ENCODE data around the gene NARF. TPM values are rescaled to one million over a fixed set of nuclear protein-coding genes. Genes with fewer than 3 reads are reported as not detected.
A peak's percentile ranks its signal among the peaks of the same experiment; 100 is the strongest.
"Not testable (repeated sequence)": the region's sequence is repeated elsewhere in the genome, so short reads cannot be mapped to it uniquely, and the experiment has no call there.

Gene NARF
- total RNA-seq, 1 experiment from 2014 or later, result 58.5 TPM

DNA sequence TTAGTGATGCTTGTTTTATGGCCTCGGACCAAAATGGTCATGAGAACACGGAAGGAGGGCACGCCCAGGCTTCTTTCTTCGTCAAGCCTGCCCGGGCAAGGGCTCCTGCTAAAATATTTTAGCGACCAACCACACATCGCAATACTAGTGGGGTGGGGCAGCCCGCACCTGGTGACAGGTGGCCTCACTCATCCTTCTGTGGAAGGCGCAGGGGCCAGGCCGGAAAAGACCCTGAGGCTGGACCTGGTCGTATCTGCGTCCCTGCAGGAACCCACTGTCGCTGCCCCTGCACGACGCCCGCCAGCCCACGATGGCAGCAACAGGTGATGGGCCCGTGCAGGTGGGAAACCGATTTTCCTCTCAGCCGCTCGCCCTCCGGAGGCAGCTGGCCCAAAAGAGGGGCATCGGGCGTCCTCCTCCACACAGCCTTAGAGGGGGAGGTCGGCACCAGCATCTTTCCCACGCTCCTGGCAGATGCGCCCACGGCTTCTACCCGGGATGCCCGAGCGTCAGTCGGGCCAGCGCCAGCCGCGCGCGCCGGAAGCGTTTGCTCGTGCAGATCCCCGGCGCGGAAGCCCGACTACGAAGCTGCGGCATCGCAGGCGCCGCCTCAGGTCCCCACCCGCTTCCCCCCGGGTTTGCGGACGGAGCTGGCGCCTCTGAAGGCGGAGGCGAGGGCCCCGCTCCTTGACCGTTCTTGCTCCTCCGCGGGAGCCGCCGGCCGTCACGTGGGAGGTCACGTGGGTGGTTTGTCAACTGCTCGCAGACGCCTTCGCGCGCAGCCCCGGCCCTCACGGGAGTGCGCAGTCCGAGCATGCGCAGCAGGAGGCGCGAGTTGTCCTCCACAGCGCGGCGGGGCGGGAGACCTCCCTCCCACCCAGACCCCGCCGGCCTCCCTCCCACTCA is 38.2 kb downstream of the NARF start:
- DNase-seq (ENCODE audit: low read depth in 1 of 2, low spot score in 2 of 2), result peak; percentile 94 to 99
- Histone ChIP-seq H3K4me3 (peak overlapping the region; percentile 61), H3K27ac (peak overlapping the region; percentile 69)

DNA sequence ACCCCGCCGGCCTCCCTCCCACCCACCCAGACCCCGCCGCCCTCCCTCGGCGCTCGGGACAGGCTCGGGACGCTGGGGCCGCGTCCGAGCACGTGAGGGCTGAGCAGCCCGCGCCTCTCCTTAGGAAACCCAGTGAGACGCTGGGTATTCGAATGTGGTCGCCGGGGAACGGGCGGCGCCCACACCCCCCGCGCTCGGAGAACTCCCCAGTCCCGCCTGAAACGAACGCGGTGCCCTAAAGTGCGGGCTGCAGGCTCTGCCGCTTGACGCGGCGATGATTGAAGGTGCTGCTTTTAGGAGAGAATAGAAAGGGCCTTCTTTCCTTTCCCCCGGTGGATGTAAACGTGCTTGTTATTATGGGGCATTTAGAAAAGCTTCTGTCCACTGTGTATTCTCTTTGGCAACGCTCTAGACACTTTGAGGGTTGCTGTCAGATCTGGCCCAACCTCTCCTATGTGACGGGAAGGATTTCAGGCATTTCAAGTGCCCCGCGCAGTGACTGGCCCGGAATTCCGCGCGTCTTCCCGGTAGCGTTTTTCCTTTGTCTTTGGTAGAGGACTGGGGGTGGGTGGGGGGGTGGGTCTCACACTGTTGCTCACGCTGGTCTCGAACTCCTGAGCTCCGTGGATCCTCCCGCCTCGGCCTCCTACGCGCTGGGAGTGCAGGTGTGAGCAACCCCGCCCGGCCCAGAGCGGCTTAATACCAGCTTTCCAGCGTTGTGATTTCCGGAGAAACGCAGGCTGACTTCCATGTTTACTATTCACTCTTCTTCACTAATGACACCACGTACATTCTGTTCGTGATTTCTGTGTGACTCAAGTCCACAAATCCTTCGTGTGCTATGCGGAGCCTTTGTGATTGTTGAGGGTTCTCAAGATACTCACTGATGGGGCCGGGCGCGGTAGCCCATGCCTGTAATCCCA is 39.2 kb downstream of the NARF start:
- H3K9me3 ChIP-seq (replicated peaks), result no peaks in the 10 kb centered on the region
- H3K4me3 ChIP-seq, result peak overlapping the region; percentile 61
- peaks cover 30% of the 10 kb centered on the region for H3K4me1 ChIP-seq (replicated peaks)
- H3K36me3 ChIP-seq, result no peaks in the 10 kb centered on the region
- H3K27ac ChIP-seq, result peak overlapping the region; percentile 75
- DNase-seq (ENCODE audit: low read depth in 1 of 2, low spot score in 2 of 2), result peak in 1 of 2 experiments; percentile 74
- H3K27me3 ChIP-seq (replicated peaks), result no peaks in the 10 kb centered on the region

More for the DNA sequence above, 38.2 kb downstream of the NARF start:
- Histone ChIP-seq H3K27me3 (replicated peaks) (no peaks in the 10 kb centered on the region), H3K9me3 (replicated peaks) (no peaks in the 10 kb centered on the region), H3K36me3 (no peaks in the 10 kb centered on the region), H3K4me1 (replicated peaks) (peaks cover 34% of the 10 kb centered on the region)

DNA sequence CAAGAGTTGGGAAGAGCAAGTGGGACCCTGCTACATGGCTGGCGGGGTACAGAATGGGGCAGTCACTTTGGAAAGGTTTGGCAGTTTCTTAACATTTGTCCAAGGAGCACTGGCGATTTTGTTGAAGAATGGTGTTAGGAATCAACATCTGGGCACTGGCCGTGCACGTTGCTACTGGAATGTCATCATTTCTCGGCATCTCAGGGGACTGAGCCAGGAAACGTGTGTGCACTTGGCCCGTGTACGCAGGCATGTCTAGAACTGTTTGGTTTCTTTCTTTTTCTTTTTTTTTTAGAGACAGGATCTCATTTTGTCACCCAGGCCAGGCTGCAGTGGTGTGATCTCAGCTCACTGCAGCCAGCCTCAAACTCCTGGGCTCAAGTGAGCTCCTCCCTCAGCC is 43.7 kb downstream of the NARF start:
- Histone ChIP-seq H3K4me1 (replicated peaks) (peaks cover 7% of the 10 kb centered on the region), H3K27ac (no peak overlapping the region), H3K4me3 (no peak overlapping the region), H3K9me3 (replicated peaks) (no peaks in the 10 kb centered on the region), H3K36me3 (no peaks in the 10 kb centered on the region), H3K27me3 (replicated peaks) (no peaks in the 10 kb centered on the region)
- no peak for DNase-seq (ENCODE audit: low read depth in 1 of 2, low spot score in 2 of 2)

DNA sequence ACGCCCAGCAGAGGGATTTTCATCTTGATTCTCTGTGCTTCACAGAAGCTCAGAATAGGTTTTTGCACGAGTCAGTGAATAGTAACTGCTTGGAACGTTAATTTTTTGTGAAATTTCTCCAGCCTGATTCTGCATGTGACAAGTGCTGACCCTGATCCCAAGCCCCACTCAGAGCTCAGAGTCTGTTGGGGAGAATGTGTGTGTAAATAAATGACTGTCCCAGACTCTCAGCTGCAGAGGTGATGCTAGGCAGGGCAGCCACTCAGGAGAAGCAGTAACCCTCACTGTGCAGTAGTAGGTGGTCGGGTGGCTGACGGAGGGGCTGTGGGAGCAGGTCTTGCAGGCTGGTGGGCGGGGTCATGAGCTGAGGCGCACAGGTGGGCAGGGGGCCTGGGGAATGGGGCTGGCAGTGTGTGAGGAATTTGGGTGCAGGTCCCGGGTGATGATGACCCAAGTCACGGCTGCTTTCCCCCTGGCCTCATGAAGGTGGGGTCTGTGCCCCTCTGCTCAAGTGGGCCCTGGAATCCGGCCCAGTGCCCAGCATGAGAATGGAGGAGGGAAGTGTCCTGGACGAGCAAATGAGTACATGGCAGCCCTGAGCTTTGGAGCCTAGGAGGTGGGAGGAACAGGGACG is 44.7 kb downstream of the NARF start:
- no peak for DNase-seq (ENCODE audit: low read depth in 1 of 2, low spot score in 2 of 2)

DNA sequence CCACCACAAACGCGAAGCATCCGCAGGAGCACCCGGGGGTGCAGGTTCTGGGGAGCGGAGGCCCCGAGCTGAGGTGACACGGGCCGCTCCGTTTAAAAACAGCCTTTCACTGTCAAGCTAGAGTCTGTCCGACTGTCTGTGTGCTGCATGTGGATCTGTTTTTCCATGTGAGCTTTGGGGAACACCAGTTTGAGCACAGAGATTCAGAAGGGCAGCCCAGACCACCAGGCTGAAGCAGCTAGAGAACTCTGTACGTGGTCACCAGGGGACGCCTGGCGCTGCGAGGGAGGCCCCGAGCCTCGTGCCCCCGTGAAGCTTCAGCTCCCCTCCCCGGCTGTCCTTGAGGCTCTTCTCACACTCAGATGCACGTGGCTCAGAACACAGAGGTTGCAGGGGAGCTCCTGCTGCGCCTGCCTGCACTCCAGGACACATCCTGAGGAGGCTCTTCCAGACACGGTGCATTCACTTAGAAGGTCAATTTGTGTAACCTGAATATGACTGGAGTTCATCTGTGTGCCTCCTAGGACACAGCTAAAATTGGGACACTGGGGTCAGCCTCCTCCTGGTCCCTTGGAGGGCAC is 45.3 kb downstream of the NARF start:
- H3K27ac ChIP-seq, result no peak overlapping the region
- no peaks in the 10 kb centered on the region for H3K9me3 ChIP-seq (replicated peaks)
- H3K36me3 ChIP-seq, result no peaks in the 10 kb centered on the region
- no peak for DNase-seq (ENCODE audit: low read depth in 1 of 2, low spot score in 2 of 2)
- no peak overlapping the region for H3K4me3 ChIP-seq
- H3K27me3 ChIP-seq (replicated peaks), result no peaks in the 10 kb centered on the region
- no peaks in the 10 kb centered on the region for H3K4me1 ChIP-seq (replicated peaks)

More for the DNA sequence above, 44.7 kb downstream of the NARF start:
- Histone ChIP-seq H3K36me3 (no peaks in the 10 kb centered on the region), H3K27ac (no peak overlapping the region), H3K4me3 (no peak overlapping the region), H3K4me1 (replicated peaks) (peaks cover under 1% of the 10 kb centered on the region), H3K27me3 (replicated peaks) (no peaks in the 10 kb centered on the region), H3K9me3 (replicated peaks) (no peaks in the 10 kb centered on the region)

DNA sequence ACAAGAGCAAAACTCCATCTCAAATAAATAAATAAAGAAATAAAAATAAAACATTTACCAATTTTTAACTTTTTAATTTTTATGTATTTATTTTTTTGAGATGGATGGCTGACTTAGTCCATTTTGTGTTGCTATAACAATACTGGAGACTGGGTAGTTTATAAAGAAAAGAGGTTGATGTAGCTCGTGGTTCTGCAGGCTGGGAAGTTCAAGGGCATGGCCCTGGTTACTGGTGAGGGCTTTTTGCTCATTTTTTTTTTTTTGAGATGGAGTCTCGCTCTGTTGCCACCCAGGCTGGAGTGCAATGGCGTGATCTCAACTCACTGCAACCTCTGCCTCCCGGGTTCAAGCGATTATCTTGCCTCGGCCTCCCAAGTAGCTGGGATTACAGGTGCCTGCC is 46.8 kb downstream of the NARF start:
- no peaks in the 10 kb centered on the region for H3K9me3 ChIP-seq (replicated peaks)
- H3K4me3 ChIP-seq, result no peak overlapping the region
- H3K36me3 ChIP-seq, result no peaks in the 10 kb centered on the region
- no peaks in the 10 kb centered on the region for H3K4me1 ChIP-seq (replicated peaks)
- no peaks in the 10 kb centered on the region for H3K27me3 ChIP-seq (replicated peaks)
- DNase-seq (ENCODE audit: low read depth in 1 of 2, low spot score in 2 of 2), result no peak
- H3K27ac ChIP-seq, result no peak overlapping the region

DNA sequence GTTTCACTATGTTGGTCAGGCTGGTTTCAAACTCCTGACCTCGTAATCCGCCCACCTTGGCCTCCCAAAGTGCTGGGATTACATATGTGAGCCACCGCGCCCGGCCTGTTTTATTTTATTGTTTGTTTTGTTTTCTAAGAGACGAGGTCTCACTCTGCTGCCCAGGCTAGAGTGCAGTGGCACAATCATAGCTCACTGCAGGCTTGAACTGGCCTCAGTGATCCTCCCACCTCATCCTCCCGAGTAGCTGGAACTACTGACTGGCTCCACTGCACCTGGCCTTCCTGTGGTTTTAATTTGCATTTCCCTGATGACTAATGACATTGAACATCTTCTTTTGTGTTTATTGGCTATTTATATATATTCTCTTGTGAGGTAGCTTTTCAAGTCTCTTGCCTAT is 47.9 kb downstream of the NARF start:
- H3K27me3 ChIP-seq (replicated peaks); H3K36me3 ChIP-seq; H3K9me3 ChIP-seq (replicated peaks); H3K4me1 ChIP-seq (replicated peaks); DNase-seq (ENCODE audit: low read depth in 1 of 2, low spot score in 2 of 2); H3K27ac ChIP-seq; H3K4me3 ChIP-seq: not testable (repeated sequence)

DNA sequence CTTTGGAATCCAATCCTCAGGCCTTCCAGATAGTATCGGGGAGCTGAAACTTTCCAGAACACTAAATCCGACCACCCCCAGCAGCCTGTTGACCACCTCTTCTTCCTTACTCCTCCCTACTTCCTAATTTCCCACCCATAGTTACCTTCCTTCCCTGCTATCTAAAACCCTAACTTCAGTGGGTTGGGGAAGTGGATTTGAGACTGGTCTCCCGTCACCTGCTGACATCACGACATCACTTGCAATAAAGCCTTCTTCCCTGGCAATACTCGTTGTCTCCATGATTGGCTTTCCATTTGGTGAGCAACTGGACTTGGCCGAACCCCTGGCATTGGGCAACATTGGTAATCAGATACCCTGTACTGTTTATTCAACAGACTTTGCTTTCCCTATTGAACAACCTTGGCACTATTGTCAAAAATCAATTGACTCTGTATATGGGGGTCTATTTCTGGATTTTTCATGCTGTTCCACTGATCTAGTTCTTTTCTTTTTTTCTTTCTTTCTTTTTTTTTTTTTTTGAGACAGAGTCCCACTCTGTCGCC is 49.2 kb downstream of the NARF start:
- no peaks in the 10 kb centered on the region for H3K27me3 ChIP-seq (replicated peaks)
- DNase-seq (ENCODE audit: low read depth in 1 of 2, low spot score in 2 of 2), result no peak
- 0 out of 2 replicates have a peak, but pooled peaks cover 4% of the 10 kb centered on the region for H3K4me1 ChIP-seq (replicated peaks)
- no peaks in the 10 kb centered on the region for H3K36me3 ChIP-seq
- H3K4me3 ChIP-seq, result no peak overlapping the region
- H3K27ac ChIP-seq, result no peak overlapping the region
- H3K9me3 ChIP-seq (replicated peaks), result no peaks in the 10 kb centered on the region

DNA sequence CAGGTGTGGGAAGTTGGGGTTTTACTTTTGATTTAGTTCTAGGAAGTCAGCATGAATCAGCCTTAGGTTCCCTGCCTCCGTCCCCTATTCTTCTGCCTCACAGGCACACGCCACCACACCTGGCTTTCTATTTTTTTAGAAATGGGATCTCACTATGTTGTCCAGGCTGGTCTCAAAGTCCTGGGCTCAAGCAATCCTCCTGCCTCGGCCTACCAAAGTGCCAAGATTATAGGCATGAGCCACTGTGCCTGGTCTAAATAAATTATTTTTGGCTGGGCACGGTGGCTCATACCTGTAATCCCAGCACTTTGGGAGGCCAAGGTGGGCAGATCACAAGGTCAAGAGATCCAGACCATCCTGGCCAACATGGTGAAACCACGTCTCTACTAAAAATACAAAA is 53.1 kb downstream of the NARF start:
- H3K9me3 ChIP-seq (replicated peaks); H3K27me3 ChIP-seq (replicated peaks); H3K4me1 ChIP-seq (replicated peaks); DNase-seq (ENCODE audit: low read depth in 1 of 2, low spot score in 2 of 2); H3K4me3 ChIP-seq; H3K36me3 ChIP-seq; H3K27ac ChIP-seq: not testable (repeated sequence)

DNA sequence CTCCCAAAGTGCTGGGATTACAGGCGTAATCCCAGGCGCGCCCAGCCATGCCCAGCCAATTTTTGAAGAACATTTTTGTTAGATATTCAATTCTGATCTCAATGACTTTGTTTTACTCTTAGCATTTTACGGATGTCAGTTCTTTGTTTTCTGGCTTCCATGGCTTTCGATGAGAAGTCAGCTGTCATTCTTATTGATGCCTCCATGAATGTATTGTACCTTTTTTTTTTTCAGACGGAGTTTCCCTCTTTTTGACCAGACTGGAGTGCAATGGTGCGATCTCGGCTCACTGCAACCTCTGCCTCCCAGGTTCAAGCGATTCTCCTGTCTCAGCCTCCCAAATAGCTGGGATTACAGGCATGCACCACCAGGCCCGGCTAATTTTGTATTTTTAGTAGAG is 55.3 kb downstream of the NARF start:
- H3K4me1 ChIP-seq (replicated peaks); H3K27me3 ChIP-seq (replicated peaks); H3K36me3 ChIP-seq; DNase-seq (ENCODE audit: low read depth in 1 of 2, low spot score in 2 of 2); H3K9me3 ChIP-seq (replicated peaks); H3K27ac ChIP-seq; H3K4me3 ChIP-seq: not testable (repeated sequence)

DNA sequence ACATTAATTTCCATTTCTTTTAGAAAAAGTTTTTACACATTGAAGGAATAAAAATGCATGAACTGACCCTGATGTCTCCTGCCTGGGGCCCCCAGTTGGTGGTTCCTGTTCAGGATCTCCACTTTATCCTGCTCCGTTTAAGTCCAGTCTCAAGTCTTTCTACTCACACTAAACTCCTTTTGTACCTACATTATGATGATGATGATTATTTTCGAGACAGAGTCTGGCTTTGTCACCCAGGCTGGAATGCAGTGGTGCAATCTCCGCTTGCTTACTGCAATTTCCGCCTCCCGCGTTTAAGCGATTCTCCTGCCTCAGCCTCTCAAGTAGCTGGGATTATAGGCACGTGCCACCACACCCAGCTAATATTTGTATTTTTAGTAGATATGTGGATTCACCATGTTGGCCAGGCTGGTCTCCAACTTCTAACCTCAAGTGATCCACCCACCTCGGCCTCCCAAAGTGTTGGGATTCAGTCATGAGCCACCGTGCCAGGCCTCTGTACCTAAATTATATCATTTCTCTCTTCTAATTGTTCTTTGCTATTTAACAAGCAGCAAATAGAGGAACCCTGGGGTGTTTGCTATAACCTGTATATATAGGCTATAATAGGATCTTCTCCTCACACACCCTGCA is 58.8 kb downstream of the NARF start:
- Histone ChIP-seq H3K4me3 (no peak overlapping the region), H3K9me3 (replicated peaks) (peaks cover 6% of the 10 kb centered on the region), H3K4me1 (replicated peaks) (peaks cover 24% of the 10 kb centered on the region), H3K27me3 (replicated peaks) (no peaks in the 10 kb centered on the region), H3K36me3 (peaks cover 17% of the 10 kb centered on the region), H3K27ac (no peak overlapping the region)
- no peak for DNase-seq (ENCODE audit: low read depth in 1 of 2, low spot score in 2 of 2)

DNA sequence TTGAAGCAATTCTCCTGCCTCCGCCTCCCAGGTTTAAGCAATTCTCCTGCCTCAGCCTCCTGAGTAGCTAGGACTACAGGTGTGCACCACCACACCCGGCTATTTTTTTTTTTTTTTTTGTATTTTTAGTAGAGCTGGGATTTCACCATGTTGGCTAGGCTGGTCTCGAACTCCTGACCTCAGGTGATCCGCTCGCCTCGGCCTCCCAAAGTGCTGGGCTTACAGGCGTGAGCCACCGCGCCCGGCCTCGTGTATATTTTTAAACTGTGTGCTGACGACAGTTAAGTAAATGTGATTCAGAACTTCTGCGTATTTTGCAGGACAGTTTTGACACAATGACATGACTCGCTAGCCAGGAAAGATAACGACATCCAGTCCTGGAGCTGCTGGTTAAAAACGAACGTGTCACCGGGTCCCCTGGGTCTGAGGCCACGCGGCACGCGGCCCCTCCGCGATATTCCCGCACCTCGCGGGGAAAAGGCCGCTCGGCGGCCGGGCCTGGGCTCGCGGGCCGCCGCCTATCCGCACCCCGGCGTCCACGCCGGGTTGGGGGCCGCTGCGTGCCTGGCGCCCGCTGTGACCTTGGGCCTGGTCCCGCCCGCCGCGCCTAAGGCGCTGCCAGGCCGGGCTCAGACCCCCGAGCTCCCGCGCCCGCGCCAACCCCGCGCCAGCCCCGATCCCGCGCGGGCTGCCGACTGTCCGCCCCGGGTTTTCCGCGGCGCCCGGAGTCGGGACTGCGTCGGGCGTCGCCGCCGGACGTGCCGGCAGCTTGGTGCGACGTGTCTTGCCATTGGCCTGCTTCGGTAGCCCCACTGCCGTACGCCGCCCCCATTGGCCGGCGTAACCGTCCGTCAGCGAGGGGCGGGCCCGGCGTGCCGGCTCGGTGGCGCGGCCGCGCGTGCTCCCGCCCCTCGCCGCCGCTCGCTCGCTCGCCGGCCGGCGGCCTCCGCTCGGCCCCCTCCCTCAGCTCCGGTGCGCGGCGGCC is 60.6 kb downstream of the NARF start, which contains the start of gene FOXK2:
TSS of gene FOXK2 (plus strand) at position 907 of the 985 bp plus-strand sequence. CDS start 157 bp downstream, outside the sequence.
- Histone ChIP-seq H3K27me3 (replicated peaks) (no peaks in the 10 kb centered on the region), H3K4me1 (replicated peaks) (peaks cover 24% of the 10 kb centered on the region), H3K4me3 (peak within 1 kb of the TSS; percentile 85), H3K36me3 (peaks cover 28% of the 10 kb centered on the region), H3K27ac (peak within 1 kb of the TSS; percentile 92), H3K9me3 (replicated peaks) (peaks cover 2% of the 10 kb centered on the region; the same call in 1 of the 2 replicates)
- peak; percentile 87 to 96 for DNase-seq (ENCODE audit: low read depth in 1 of 2, low spot score in 2 of 2)

Data from SJSA1 (cell line).